GM12878 (cell line): ENCODE results near the gene XIAP. TPM values are rescaled to one million over a fixed set of nuclear protein-coding genes. Genes with fewer than 3 reads are reported as not detected.

Experiments
- ATAC-seq: fragments of 200-7000 bp; cut with Tn5 transposase; 3 replicates; pipeline ENCODE4 v1.9.1; 2020; ENCODE audit warnings: mild to moderate bottlenecking, moderate library complexity
- BruUV-seq: library from RNA; stranded (reverse); fragments of 400-500 nt; replicated peaks from 2 replicates; lab custom pipeline; 2021; lab: Mats Ljungman, UMichigan
- CTCF ChIA-PET: fragments of 300-600 bp; sonication (Branson Sonifier 250); formaldehyde crosslinking; extraction: SDS; loops from one replicate; lab custom pipeline; 2021; ENCODE audit warnings: inconsistent platforms; lab: Yijun Ruan, JAX
- POLR2A ChIA-PET: fragments of 350-600 bp; formaldehyde crosslinking; extraction: SDS; loops from one replicate; lab custom pipeline; 2021; ENCODE audit warnings: inconsistent platforms; lab: Charles Lee
- RAD21 ChIA-PET: fragments of 300-600 bp; sonication (Branson Sonifier 250); formaldehyde crosslinking; loops from one replicate; lab custom pipeline; 2023; ENCODE audit warnings: antibody characterized with exemption; ENCODE audit not compliant: unreplicated experiment; lab: Charles Lee
- SMC1A ChIA-PET: fragments of 300-600 bp; sonication (Branson Sonifier 250); formaldehyde crosslinking; loops from one replicate; lab custom pipeline; 2023; ENCODE audit not compliant: unreplicated experiment, uncharacterized antibody; lab: Charles Lee
- DNase-seq: peaks from one replicate; pipeline ENCODE4 v3.0.0-alpha.2; 2011; ENCODE audit warnings: low read depth, low spot score
- FAIRE-seq: peaks from 3 replicates; lab custom pipeline; 2011; peaks lifted over from hg19 to GRCh38; lab: Jason Lieb, UNC
- H2AFZ ChIP-seq: 2 replicates; pipeline ENCODE4 v1.6.0; 2011; ENCODE audit warnings: low read depth, low read length, control low read depth; ENCODE audit not compliant: control insufficient read depth
- H3K27ac ChIP-seq: 2 replicates; pipeline ENCODE4 v1.5.1; 2011; ENCODE audit warnings: control low read depth; ENCODE audit not compliant: control insufficient read depth, insufficient read depth
- H3K27me3 ChIP-seq, 2 experiments: replicated peaks in 1 of 2; 2 replicates each; pipeline versions ENCODE4 v1.6.0 to v1.6.1; 2011; ENCODE audit warnings: low read length in 1 of 2; ENCODE audit not compliant: control insufficient read depth in 2 of 2, insufficient read depth in 2 of 2
- H3K36me3 ChIP-seq, 2 experiments: 2 replicates each; pipeline ENCODE4 v1.5.1; 2011; ENCODE audit warnings: low read length in 1 of 2; ENCODE audit not compliant: control insufficient read depth in 2 of 2, insufficient read depth in 2 of 2
- H3K4me1 ChIP-seq: 2 replicates; pipeline ENCODE4 v1.6.1; 2011; ENCODE audit warnings: mild to moderate bottlenecking, low read length, moderate library complexity, mixed read lengths; ENCODE audit not compliant: control insufficient read depth, insufficient read depth
- H3K4me2 ChIP-seq: 2 replicates; pipeline ENCODE4 v1.6.0; 2011; ENCODE audit warnings: control low read depth; ENCODE audit not compliant: control insufficient read depth, insufficient read depth
- H3K4me3 ChIP-seq: fragments of 200-600 bp; sonication (generic); 2 replicates; pipeline ENCODE4 v1.5.1; 2016
- H3K79me2 ChIP-seq: 2 replicates; pipeline ENCODE4 v1.6.0; 2011; ENCODE audit warnings: low read length; ENCODE audit not compliant: control insufficient read depth, insufficient read depth
- H3K9ac ChIP-seq: 2 replicates; pipeline ENCODE4 v1.8.0; 2011; ENCODE audit warnings: low read length, control low read depth, mixed read lengths; ENCODE audit not compliant: control insufficient read depth, insufficient read depth
- H3K9me3 ChIP-seq: replicated peaks from 3 replicates; pipeline ENCODE4 v1.5.1; 2011; ENCODE audit warnings: mild to moderate bottlenecking, low read length; ENCODE audit not compliant: control insufficient read depth, insufficient read depth
- H4K20me1 ChIP-seq: 2 replicates; pipeline ENCODE4 v1.6.0; 2011; ENCODE audit not compliant: control insufficient read depth, insufficient read depth
- BCL3 ChIP-seq: IDR thresholded peaks from 2 replicates; pipeline ENCODE4 v1.6.1; 2011; ENCODE audit warnings: borderline replicate concordance, low read depth, mild to moderate bottlenecking, moderate library complexity, low read length; ENCODE audit not compliant: insufficient read depth, poor library complexity, severe bottlenecking
- CREM ChIP-seq: IDR thresholded peaks from 2 replicates; pipeline ENCODE4 v1.6.1; 2014; ENCODE audit warnings: antibody characterized with exemption, low read depth
- JUND ChIP-seq: IDR thresholded peaks from 2 replicates; pipeline ENCODE4 v1.6.1; 2012; ENCODE audit warnings: low read depth, mild to moderate bottlenecking, low read length, improper control_type of control experiment, moderate library complexity
- NR2F1 ChIP-seq: fragments of 450-650 bp; conservative IDR thresholded peaks from 2 replicates; pipeline ENCODE4 v1.6.1; 2017; ENCODE audit warnings: mild to moderate bottlenecking
- PML ChIP-seq: IDR thresholded peaks from 2 replicates; pipeline ENCODE4 v1.6.1; 2012; ENCODE audit warnings: low read length, inconsistent platforms
- PRDM15 ChIP-seq: fragments of 450-650 bp; formaldehyde crosslinking; IDR thresholded peaks from 2 replicates; pipeline ENCODE4 v1.4.0; 2020; ENCODE audit warnings: mild to moderate bottlenecking, moderate library complexity
- STAT1 ChIP-seq: fragments of 450-650 bp; conservative IDR thresholded peaks from 2 replicates; pipeline ENCODE4 v1.6.1; 2014; ENCODE audit warnings: antibody characterized with exemption, mild to moderate bottlenecking
- SUPT20H ChIP-seq: IDR thresholded peaks from 2 replicates; pipeline ENCODE4 v1.6.1; 2011; ENCODE audit warnings: low read depth, mild to moderate bottlenecking, low read length, moderate library complexity, borderline replicate concordance; ENCODE audit not compliant: control insufficient read depth
- ZNF207 ChIP-seq: fragments of 450-650 bp; IDR thresholded peaks from 2 replicates; pipeline ENCODE4 v1.6.1; 2014; ENCODE audit warnings: antibody characterized with exemption, mild to moderate bottlenecking, borderline replicate concordance
- WGBS: methylation state at CpG from one replicate; pipeline ENCODE4 v1.1.6; 2016; ENCODE audit warnings: low lambda C conversion rate; ENCODE audit not compliant: insufficient replicate concordance, insufficient coverage; ENCODE audit errors: missing lambda C conversion rate; 5-methylcytosine and 5-hydroxymethylcytosine counted together
- in situ Hi-C: fragments of 300-500 bp; cut with MboI; formaldehyde crosslinking; loops from 9 replicates; pipeline ENCODE4 v1.14.3; 2018; ENCODE audit warnings: mixed read lengths
- intact Hi-C: fragments of 100-400 bp; cut with micrococcal nuclease; formaldehyde crosslinking; loops from one replicate; pipeline ENCODE4 v1.14.2; 2022; ENCODE audit not compliant: unreplicated experiment
- polyA plus RNA-seq, 11 experiments: library from polyadenylated mRNA; depleted of rRNA in 4 of 11; unstranded in 6 of 11; stranded (reverse) in 5 of 11; fragments of >200 nt; fragmentation: Nextera tagmentation in 4 of 11; fragmentation: Illumina TruSeq in 1 of 11; extraction: Ambion mirVana in 4 of 11; extraction: Trizol in 1 of 11; gene quantifications; 1 replicate in 1 of 11; 2 replicates in 10 of 11; pipeline versions ENCODE4 v1.2.1 to v1.2.3, GENCODE V29; 2011 to 2016; ENCODE audit warnings: inconsistent platforms in 2 of 11, missing spikeins in 2 of 11, low read depth in 1 of 11
- total RNA-seq, 4 experiments: library from RNA; depleted of rRNA in 3 of 4; stranded (reverse); fragments of >200 nt in 3 of 4; fragmentation: Illumina TruSeq in 1 of 4; extraction: Trizol in 1 of 4; gene quantifications; 2 replicates each; pipeline versions ENCODE4 v1.2.1 to v1.2.3, GENCODE V29; 2013 to 2021
- TF ChIP-seq, protein P1 (sequence below): IDR thresholded peaks from 2 replicates; pipeline ENCODE4 v1.6.1; 2011; ENCODE audit warnings: low read depth, low read length, improper control_type of control experiment, borderline replicate concordance
- TF ChIP-seq, protein P2 (sequence below): fragments of 450-650 bp; IDR thresholded peaks from 2 replicates; pipeline ENCODE4 v1.6.1; 2018; ENCODE audit warnings: borderline replicate concordance, mild to moderate bottlenecking; ENCODE audit not compliant: partially characterized antibody
- TF ChIP-seq, protein P3 (sequence below): fragments of 150-350 bp; IDR thresholded peaks from 2 replicates; pipeline ENCODE4 v1.6.1; 2016; ENCODE audit warnings: low read depth, low read length

XIAP gene
- total and polyA plus RNA-seq, 10 of the 15 experiments (the other 5 are each of a cell fraction or from before 2014, with no cell fraction given), result 3.3 to 21.1 (median 14.5) TPM

DNA sequence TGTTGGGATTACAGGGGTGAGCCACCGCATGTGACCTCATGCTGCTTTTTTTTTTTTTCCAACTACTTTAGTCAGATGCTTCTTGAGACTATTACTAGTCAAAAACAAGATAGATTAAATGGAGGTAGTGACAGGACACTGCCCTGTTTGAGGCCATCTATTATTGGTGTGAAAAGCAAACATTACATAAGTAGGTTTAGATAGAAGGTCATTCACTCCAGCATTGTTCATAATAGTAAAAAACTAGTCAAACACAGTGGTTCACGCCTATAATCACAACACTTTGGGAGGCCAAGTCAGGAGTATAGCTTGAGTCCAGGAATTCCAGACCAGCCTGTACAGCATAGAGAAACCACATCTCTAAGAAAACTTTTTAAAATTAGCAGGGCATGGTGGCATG is 16.3 kb downstream of the XIAP start:
- Histone ChIP-seq H3K9me3 (no peaks in the 10 kb centered on the region; the same call in 2 of the 3 replicates), H3K27me3 (no peaks in the 10 kb centered on the region), H3K36me3 (no peaks in the 10 kb centered on the region), H3K4me1 (peaks cover 9% of the 10 kb centered on the region; the same call in 1 of the 2 replicates), H3K79me2 (peaks cover 16% of the 10 kb centered on the region), H3K4me3 (no peak overlapping the region), H3K27ac (no peak overlapping the region), H2AFZ (no peak overlapping the region), H3K9ac (no peak overlapping the region), H4K20me1 (no peaks in the 10 kb centered on the region), H3K4me2 (no peak overlapping the region)
- SMC1A ChIA-PET, result no interaction called here
- no TSS peak for BruUV-seq
- ATAC-seq (no peak), DNase-seq (no peak), FAIRE-seq (no peak)
- intact Hi-C loops, result no loop called here
- RAD21 ChIA-PET, result no interaction called here
- in situ Hi-C loops, result no loop called here
- WGBS, result 84% methylated on average over 2 of the region's 2 CpGs
- CTCF ChIA-PET, result no interaction called here
- POLR2A ChIA-PET, result no interaction called here
- TF ChIP-seq, protein P1, sequence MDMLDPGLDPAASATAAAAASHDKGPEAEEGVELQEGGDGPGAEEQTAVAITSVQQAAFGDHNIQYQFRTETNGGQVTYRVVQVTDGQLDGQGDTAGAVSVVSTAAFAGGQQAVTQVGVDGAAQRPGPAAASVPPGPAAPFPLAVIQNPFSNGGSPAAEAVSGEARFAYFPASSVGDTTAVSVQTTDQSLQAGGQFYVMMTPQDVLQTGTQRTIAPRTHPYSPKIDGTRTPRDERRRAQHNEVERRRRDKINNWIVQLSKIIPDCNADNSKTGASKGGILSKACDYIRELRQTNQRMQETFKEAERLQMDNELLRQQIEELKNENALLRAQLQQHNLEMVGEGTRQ, result no peak
- TF ChIP-seq ZNF207 (no peak), CREM (no peak), SUPT20H (no peak), PML (no peak), STAT1 (no peak), PRDM15 (CRISPR knock-in tag) (no peak), BCL3 (no peak), NR2F1 (no peak), JUND (no peak)
- TF ChIP-seq, protein P2, sequence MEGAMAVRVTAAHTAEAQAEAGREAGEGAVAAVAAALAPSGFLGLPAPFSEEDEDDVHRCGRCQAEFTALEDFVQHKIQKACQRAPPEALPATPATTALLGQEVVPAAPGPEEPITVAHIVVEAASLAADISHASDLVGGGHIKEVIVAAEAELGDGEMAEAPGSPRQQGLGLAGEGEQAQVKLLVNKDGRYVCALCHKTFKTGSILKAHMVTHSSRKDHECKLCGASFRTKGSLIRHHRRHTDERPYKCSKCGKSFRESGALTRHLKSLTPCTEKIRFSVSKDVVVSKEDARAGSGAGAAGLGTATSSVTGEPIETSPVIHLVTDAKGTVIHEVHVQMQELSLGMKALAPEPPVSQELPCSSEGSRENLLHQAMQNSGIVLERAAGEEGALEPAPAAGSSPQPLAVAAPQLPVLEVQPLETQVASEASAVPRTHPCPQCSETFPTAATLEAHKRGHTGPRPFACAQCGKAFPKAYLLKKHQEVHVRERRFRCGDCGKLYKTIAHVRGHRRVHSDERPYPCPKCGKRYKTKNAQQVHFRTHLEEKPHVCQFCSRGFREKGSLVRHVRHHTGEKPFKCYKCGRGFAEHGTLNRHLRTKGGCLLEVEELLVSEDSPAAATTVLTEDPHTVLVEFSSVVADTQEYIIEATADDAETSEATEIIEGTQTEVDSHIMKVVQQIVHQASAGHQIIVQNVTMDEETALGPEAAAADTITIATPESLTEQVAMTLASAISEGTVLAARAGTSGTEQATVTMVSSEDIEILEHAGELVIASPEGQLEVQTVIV, result no peak
- TF ChIP-seq, protein P3, sequence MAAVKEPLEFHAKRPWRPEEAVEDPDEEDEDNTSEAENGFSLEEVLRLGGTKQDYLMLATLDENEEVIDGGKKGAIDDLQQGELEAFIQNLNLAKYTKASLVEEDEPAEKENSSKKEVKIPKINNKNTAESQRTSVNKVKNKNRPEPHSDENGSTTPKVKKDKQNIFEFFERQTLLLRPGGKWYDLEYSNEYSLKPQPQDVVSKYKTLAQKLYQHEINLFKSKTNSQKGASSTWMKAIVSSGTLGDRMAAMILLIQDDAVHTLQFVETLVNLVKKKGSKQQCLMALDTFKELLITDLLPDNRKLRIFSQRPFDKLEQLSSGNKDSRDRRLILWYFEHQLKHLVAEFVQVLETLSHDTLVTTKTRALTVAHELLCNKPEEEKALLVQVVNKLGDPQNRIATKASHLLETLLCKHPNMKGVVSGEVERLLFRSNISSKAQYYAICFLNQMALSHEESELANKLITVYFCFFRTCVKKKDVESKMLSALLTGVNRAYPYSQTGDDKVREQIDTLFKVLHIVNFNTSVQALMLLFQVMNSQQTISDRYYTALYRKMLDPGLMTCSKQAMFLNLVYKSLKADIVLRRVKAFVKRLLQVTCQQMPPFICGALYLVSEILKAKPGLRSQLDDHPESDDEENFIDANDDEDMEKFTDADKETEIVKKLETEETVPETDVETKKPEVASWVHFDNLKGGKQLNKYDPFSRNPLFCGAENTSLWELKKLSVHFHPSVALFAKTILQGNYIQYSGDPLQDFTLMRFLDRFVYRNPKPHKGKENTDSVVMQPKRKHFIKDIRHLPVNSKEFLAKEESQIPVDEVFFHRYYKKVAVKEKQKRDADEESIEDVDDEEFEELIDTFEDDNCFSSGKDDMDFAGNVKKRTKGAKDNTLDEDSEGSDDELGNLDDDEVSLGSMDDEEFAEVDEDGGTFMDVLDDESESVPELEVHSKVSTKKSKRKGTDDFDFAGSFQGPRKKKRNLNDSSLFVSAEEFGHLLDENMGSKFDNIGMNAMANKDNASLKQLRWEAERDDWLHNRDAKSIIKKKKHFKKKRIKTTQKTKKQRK, result no peak
